HEK293 (cell line): ENCODE results near the gene CNOT11.

Experiments
- CTCF ChIA-PET: fragments of 350-600 bp; formaldehyde crosslinking; extraction: SDS; loops from one replicate; lab custom pipeline; 2021; ENCODE audit warnings: antibody characterized with exemption; lab: Yijun Ruan, JAX
- POLR2A ChIA-PET: fragments of 300-600 bp; formaldehyde crosslinking; extraction: SDS; loops from one replicate; lab custom pipeline; 2020; ENCODE audit warnings: antibody characterized with exemption, inconsistent platforms; lab: Yijun Ruan, JAX
- H3K27ac ChIP-seq: fragments of 200-500 bp; sonication (Bioruptor generic); 2 replicates; pipeline ENCODE4 v1.5.1; 2014; ENCODE audit warnings: low read depth, low read length, control low read depth, inconsistent platforms; ENCODE audit errors: extremely low read depth
- H3K36me3 ChIP-seq, 2 experiments: fragments of 200-500 bp in 1 of 2; sonication (Bioruptor generic) in 1 of 2; 1 replicate in 1 of 2; 2 replicates in 1 of 2; pipeline ENCODE4 v1.5.1; 2014 to 2017; ENCODE audit warnings: inconsistent platforms in 2 of 2, low read length in 2 of 2; ENCODE audit not compliant: control insufficient read depth in 2 of 2, insufficient read depth in 1 of 2
- H3K4me1 ChIP-seq: fragments of 200-500 bp; sonication (Bioruptor generic); 2 replicates; pipeline ENCODE4 v1.5.1; 2014; ENCODE audit warnings: mild to moderate bottlenecking, low read length, inconsistent platforms; ENCODE audit not compliant: control insufficient read depth, insufficient read depth
- H3K4me3 ChIP-seq: 2 replicates; pipeline ENCODE4 v1.5.1; 2011; ENCODE audit warnings: low read depth, mild to moderate bottlenecking, control low read depth, low read length, moderate library complexity
- H3K9me3 ChIP-seq: fragments of 200-500 bp; sonication (Bioruptor generic); 2 replicates; pipeline ENCODE4 v1.5.1; 2014; ENCODE audit warnings: low read depth, low read length, inconsistent platforms; ENCODE audit not compliant: control insufficient read depth, insufficient read depth
- KLF8 ChIP-seq: fragments of 450-650 bp; formaldehyde crosslinking; IDR thresholded peaks from 2 replicates; pipeline ENCODE4 v1.5.1; 2016; ENCODE audit warnings: missing biosample characterization, missing genetic modification characterization
- KLF9 ChIP-seq: fragments of 450-650 bp; formaldehyde crosslinking; IDR thresholded peaks from 2 replicates; pipeline ENCODE4 v1.5.1; 2016; ENCODE audit warnings: missing biosample characterization, missing genetic modification characterization, low read depth
- OSR2 ChIP-seq: fragments of 450-650 bp; formaldehyde crosslinking; IDR thresholded peaks from 2 replicates; pipeline ENCODE4 v1.5.1; 2016; ENCODE audit warnings: missing biosample characterization, missing genetic modification characterization
- PRDM6 ChIP-seq: fragments of 450-650 bp; formaldehyde crosslinking; IDR thresholded peaks from 2 replicates; pipeline ENCODE4 v1.5.1; 2017; ENCODE audit warnings: missing biosample characterization, missing genetic modification characterization
- SCRT2 ChIP-seq: fragments of 450-650 bp; formaldehyde crosslinking; IDR thresholded peaks from 2 replicates; pipeline ENCODE4 v1.5.1; 2016; ENCODE audit warnings: missing biosample characterization, missing genetic modification characterization
- SETDB1 ChIP-seq: IDR thresholded peaks from one replicate; pipeline ENCODE4 v1.6.1; 2017; ENCODE audit warnings: mild to moderate bottlenecking, low read length, moderate library complexity, mixed read lengths; ENCODE audit not compliant: insufficient read length
- ZBTB10 ChIP-seq: fragments of 450-650 bp; formaldehyde crosslinking; IDR thresholded peaks from 2 replicates; pipeline ENCODE4 v1.5.1; 2016; ENCODE audit warnings: missing biosample characterization, missing genetic modification characterization
- ZFP3 ChIP-seq: fragments of 450-650 bp; formaldehyde crosslinking; IDR thresholded peaks from 2 replicates; pipeline ENCODE4 v1.5.1; 2016; ENCODE audit warnings: low read depth, missing biosample characterization, missing genetic modification characterization
- ZNF157 ChIP-seq: fragments of 450-650 bp; formaldehyde crosslinking; IDR thresholded peaks from 2 replicates; pipeline ENCODE4 v1.5.1; 2016; ENCODE audit warnings: missing biosample characterization, missing genetic modification characterization
- ZNF223 ChIP-seq: fragments of 450-650 bp; formaldehyde crosslinking; IDR thresholded peaks from 2 replicates; pipeline ENCODE4 v1.5.1; 2016; ENCODE audit warnings: missing biosample characterization, missing genetic modification characterization
- ZNF302 ChIP-seq: fragments of 450-650 bp; formaldehyde crosslinking; IDR thresholded peaks from 2 replicates; pipeline ENCODE4 v1.5.1; 2016; ENCODE audit warnings: missing biosample characterization, missing genetic modification characterization, low read depth
- ZNF311 ChIP-seq: fragments of 450-650 bp; formaldehyde crosslinking; IDR thresholded peaks from 2 replicates; pipeline ENCODE4 v1.5.1; 2017; ENCODE audit warnings: missing biosample characterization, missing genetic modification characterization, borderline replicate concordance
- ZNF514 ChIP-seq: fragments of 450-650 bp; formaldehyde crosslinking; IDR thresholded peaks from 2 replicates; pipeline ENCODE4 v1.5.1; 2016; ENCODE audit warnings: missing biosample characterization, missing genetic modification characterization
- ZNF548 ChIP-seq: fragments of 450-650 bp; formaldehyde crosslinking; IDR thresholded peaks from 2 replicates; pipeline ENCODE4 v1.5.1; 2016; ENCODE audit warnings: missing biosample characterization, missing genetic modification characterization
- ZNF549 ChIP-seq: fragments of 450-650 bp; IDR thresholded peaks from 2 replicates; pipeline ENCODE4 v1.5.1; 2018; ENCODE audit warnings: missing biosample characterization, missing genetic modification characterization, mild to moderate bottlenecking, inconsistent platforms, moderate library complexity
- ZNF600 ChIP-seq: fragments of 450-650 bp; formaldehyde crosslinking; IDR thresholded peaks from 2 replicates; pipeline ENCODE4 v1.5.1; 2016; ENCODE audit warnings: missing biosample characterization, missing genetic modification characterization
- ZNF626 ChIP-seq: fragments of 450-650 bp; sonication (Bioruptor Pico); formaldehyde crosslinking; IDR thresholded peaks from 2 replicates; pipeline ENCODE4 v1.5.1; 2018; ENCODE audit warnings: missing biosample characterization, missing genetic modification characterization, inconsistent platforms
- TF ChIP-seq, protein P1 (sequence below): fragments of 450-650 bp; formaldehyde crosslinking; IDR thresholded peaks from 2 replicates; pipeline ENCODE4 v1.5.1; 2016; ENCODE audit warnings: missing biosample characterization, missing genetic modification characterization
- TF ChIP-seq, protein P2 (sequence below): fragments of 450-650 bp; formaldehyde crosslinking; IDR thresholded peaks from 2 replicates; pipeline ENCODE4 v1.5.1; 2016; ENCODE audit warnings: missing biosample characterization, missing genetic modification characterization

CNOT11 gene

DNA sequence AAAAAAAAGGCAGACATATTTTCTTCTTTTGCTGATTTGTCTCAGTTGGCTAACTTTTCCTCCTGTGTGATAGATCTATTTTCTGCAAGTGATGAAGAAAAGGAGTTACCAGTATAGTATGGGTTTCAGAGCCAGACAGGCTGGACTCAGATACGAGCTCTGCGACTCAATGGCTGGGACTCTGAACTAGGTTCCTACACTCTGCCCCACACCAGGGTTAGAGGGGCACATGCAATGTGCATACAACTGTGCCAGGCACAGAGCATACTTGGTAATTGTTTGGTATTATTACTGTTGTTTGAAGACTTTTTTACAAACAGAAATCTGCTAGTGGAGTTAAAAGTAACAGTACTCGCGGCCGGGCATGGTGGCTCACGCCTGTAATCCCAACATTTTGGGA, 34.0 kb downstream of the CNOT11 start:
- Histone ChIP-seq H3K9me3 (no peaks in the 10 kb centered on the region), H3K27ac (no peak overlapping the region), H3K4me1 (no peaks in the 10 kb centered on the region), H3K4me3 (no peak overlapping the region), H3K36me3 (peaks cover 47 to 77% of the 10 kb centered on the region in 2 experiments)
- POLR2A ChIA-PET = no interaction called here
- CTCF ChIA-PET = no interaction called here
- TF ChIP-seq ZFP3 (tag by site-specific recombination) = no peak
- no peak for TF ChIP-seq SCRT2 (tag by site-specific recombination)
- TF ChIP-seq KLF8 = no peak

- H3K9me3 ChIP-seq = no peaks in the 10 kb centered on the region
- TF ChIP-seq ZNF223 = no peak
- TF ChIP-seq ZNF514 (tag by site-specific recombination) = no peak
- TF ChIP-seq ZNF157 = no peak
- no peak for TF ChIP-seq PRDM6
- TF ChIP-seq ZNF548 (tag by site-specific recombination) = no peak
- TF ChIP-seq ZBTB10 (tag by site-specific recombination) = no peak
- TF ChIP-seq KLF9 = no peak
- ChIA-PET POLR2A (no interaction called here), CTCF (no interaction called here)
- no peaks in the 10 kb centered on the region for H3K4me1 ChIP-seq
- peaks cover 45 to 75% of the 10 kb centered on the region in 2 experiments; a peak in 2 of 3 replicates for H3K36me3 ChIP-seq
- no peak overlapping the region for H3K27ac ChIP-seq
- no peak overlapping the region for H3K4me3 ChIP-seq
These were observed 34.6 kb downstream of the CNOT11 start for GRCh38 chr2:101287303-101287702.

DNA sequence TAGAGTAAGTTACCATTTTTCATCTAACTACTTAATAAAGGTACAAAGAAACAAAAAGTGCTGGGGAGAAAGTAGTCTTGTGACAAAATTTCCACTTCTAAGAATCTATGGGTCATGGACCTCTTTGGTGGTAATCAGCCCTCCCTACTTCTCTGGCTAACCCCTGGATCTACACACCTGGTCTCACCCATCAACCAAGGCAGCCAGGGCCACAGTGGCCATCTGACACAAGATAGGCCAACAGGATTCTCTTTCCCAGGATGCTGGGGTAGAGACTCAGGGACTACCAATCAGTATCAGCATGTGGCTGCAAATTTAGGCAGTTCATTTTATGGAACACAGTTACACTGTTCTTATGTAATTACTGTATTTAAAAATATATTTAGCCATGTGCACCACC, 38.0 kb downstream of the CNOT11 start:
- ChIA-PET POLR2A (interaction anchor here (0.7 kb wide), 1 partner anchor 10 kb away, joined by 3 read pairs; no protein-coding TSS in a partner anchor), CTCF (no interaction called here)
- Histone ChIP-seq H3K4me3 (no peak overlapping the region), H3K4me1 (no peaks in the 10 kb centered on the region), H3K36me3 (peaks cover 34 to 62% of the 10 kb centered on the region in 2 experiments; a peak in 2 of 3 replicates), H3K9me3 (no peaks in the 10 kb centered on the region), H3K27ac (no peak overlapping the region)
- TF ChIP-seq ZNF600 (no peak), ZNF549 (tag by site-specific recombination) (no peak), ZNF626 (tag by site-specific recombination) (no peak), SETDB1 (no peak), ZNF311 (no peak), OSR2 (no peak), ZNF302 (tag by site-specific recombination) (no peak)
- TF ChIP-seq, protein P1, sequence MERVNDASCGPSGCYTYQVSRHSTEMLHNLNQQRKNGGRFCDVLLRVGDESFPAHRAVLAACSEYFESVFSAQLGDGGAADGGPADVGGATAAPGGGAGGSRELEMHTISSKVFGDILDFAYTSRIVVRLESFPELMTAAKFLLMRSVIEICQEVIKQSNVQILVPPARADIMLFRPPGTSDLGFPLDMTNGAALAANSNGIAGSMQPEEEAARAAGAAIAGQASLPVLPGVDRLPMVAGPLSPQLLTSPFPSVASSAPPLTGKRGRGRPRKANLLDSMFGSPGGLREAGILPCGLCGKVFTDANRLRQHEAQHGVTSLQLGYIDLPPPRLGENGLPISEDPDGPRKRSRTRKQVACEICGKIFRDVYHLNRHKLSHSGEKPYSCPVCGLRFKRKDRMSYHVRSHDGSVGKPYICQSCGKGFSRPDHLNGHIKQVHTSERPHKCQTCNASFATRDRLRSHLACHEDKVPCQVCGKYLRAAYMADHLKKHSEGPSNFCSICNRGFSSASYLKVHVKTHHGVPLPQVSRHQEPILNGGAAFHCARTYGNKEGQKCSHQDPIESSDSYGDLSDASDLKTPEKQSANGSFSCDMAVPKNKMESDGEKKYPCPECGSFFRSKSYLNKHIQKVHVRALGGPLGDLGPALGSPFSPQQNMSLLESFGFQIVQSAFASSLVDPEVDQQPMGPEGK (tag by site-specific recombination) = no peak
- TF ChIP-seq, protein P2, sequence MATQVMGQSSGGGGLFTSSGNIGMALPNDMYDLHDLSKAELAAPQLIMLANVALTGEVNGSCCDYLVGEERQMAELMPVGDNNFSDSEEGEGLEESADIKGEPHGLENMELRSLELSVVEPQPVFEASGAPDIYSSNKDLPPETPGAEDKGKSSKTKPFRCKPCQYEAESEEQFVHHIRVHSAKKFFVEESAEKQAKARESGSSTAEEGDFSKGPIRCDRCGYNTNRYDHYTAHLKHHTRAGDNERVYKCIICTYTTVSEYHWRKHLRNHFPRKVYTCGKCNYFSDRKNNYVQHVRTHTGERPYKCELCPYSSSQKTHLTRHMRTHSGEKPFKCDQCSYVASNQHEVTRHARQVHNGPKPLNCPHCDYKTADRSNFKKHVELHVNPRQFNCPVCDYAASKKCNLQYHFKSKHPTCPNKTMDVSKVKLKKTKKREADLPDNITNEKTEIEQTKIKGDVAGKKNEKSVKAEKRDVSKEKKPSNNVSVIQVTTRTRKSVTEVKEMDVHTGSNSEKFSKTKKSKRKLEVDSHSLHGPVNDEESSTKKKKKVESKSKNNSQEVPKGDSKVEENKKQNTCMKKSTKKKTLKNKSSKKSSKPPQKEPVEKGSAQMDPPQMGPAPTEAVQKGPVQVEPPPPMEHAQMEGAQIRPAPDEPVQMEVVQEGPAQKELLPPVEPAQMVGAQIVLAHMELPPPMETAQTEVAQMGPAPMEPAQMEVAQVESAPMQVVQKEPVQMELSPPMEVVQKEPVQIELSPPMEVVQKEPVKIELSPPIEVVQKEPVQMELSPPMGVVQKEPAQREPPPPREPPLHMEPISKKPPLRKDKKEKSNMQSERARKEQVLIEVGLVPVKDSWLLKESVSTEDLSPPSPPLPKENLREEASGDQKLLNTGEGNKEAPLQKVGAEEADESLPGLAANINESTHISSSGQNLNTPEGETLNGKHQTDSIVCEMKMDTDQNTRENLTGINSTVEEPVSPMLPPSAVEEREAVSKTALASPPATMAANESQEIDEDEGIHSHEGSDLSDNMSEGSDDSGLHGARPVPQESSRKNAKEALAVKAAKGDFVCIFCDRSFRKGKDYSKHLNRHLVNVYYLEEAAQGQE (tag by site-specific recombination) = no peak
